SU-DHL-6 (cell line): ENCODE results near the gene TMEM273.

ENCODE experiments used
- CTCF ChIP-seq: fragments of 200-600 bp; sonication (generic); IDR thresholded peaks from one replicate; pipeline ENCODE4 v1.5.1; 2017; ENCODE audit warnings: antibody characterized with exemption, mild to moderate bottlenecking, low read length, moderate library complexity; ENCODE audit not compliant: insufficient read depth, poor library complexity, severe bottlenecking
- EZH2phosphoT487 ChIP-seq: fragments of 200-600 bp; sonication (generic), shearing (Covaris generic); conservative IDR thresholded peaks from 2 replicates; pipeline ENCODE4 v1.6.1; 2018; ENCODE audit warnings: mild to moderate bottlenecking, antibody characterized with exemption, low read length, moderate library complexity, mixed read lengths

- TF ChIP-seq CTCF (no peak), EZH2phosphoT487 (no peak)
Observed at GRCh38 chr10:49178489-49179471, 9.4 kb downstream of the TMEM273 start.
